Fibroblast of lung (primary cell): ENCODE measurements around the gene DTX3. TPM values are rescaled to one million over a fixed set of nuclear protein-coding genes. Genes with fewer than 3 reads are reported as not detected.

ENCODE experiments used
- DNase-seq, 2 donors: peaks; one replicate each; pipeline versions ENCODE4 v3.0.0 to v3.0.0-alpha.2; 2010; ENCODE audit warnings: low read depth in 2 of 2
- H2AFZ ChIP-seq: 2 replicates; pipeline ENCODE4 v1.5.1; 2012; ENCODE audit warnings: low read length, control low read depth, inconsistent platforms
- H3K27ac ChIP-seq: 2 replicates; pipeline ENCODE4 v1.5.1; 2011; ENCODE audit warnings: low read length, control low read depth; ENCODE audit not compliant: insufficient read depth
- H3K27me3 ChIP-seq: 2 replicates; pipeline ENCODE4 v1.5.1; 2011; ENCODE audit warnings: mild to moderate bottlenecking, low read length; ENCODE audit not compliant: control insufficient read depth, insufficient read depth
- H3K36me3 ChIP-seq: 2 replicates; pipeline ENCODE4 v1.5.1; 2011; ENCODE audit warnings: low read length; ENCODE audit not compliant: control insufficient read depth, insufficient read depth
- H3K4me1 ChIP-seq: 2 replicates; pipeline ENCODE4 v1.5.1; 2011; ENCODE audit warnings: low read length; ENCODE audit not compliant: control insufficient read depth, insufficient read depth; ENCODE audit errors: extremely low read depth
- H3K4me2 ChIP-seq: 2 replicates; pipeline ENCODE4 v1.5.1; 2011; ENCODE audit warnings: low read length, control low read depth; ENCODE audit not compliant: insufficient read depth; ENCODE audit errors: extremely low read depth
- H3K4me3 ChIP-seq, 4 experiments: fragments of 200-600 bp in 1 of 4; sonication (generic) in 1 of 4; replicated peaks in 1 of 4; 2 replicates each; pipeline ENCODE4 v1.5.1; 2011 to 2016; ENCODE audit warnings: low read length in 4 of 4, low read depth in 3 of 4, mild to moderate bottlenecking in 3 of 4, control low read depth in 2 of 4, inconsistent platforms in 1 of 4, mixed read lengths in 1 of 4; ENCODE audit not compliant: insufficient read depth in 1 of 4; ENCODE audit errors: control extremely low read depth in 1 of 4
- H3K79me2 ChIP-seq: 2 replicates; pipeline ENCODE4 v1.5.1; 2012; ENCODE audit warnings: mild to moderate bottlenecking, low read length, inconsistent platforms; ENCODE audit not compliant: control insufficient read depth, insufficient read depth
- H3K9ac ChIP-seq: 2 replicates; pipeline ENCODE4 v1.5.1; 2011; ENCODE audit warnings: mild to moderate bottlenecking, low read length, control low read depth; ENCODE audit not compliant: insufficient read depth
- H3K9me3 ChIP-seq: 2 replicates; pipeline ENCODE4 v1.5.1; 2012; ENCODE audit warnings: low read depth, low read length; ENCODE audit not compliant: control insufficient read depth, insufficient read depth
- H4K20me1 ChIP-seq: 2 replicates; pipeline ENCODE4 v1.5.1; 2011; ENCODE audit warnings: low read length; ENCODE audit not compliant: control insufficient read depth, insufficient read depth; ENCODE audit errors: extremely low read depth
- CTCF ChIP-seq, 2 donors: IDR thresholded peaks in 1 of 2; conservative IDR thresholded peaks in 1 of 2; 1 replicate in 1 of 2; 2 replicates in 1 of 2; pipeline ENCODE4 v1.5.1; 2011 to 2012; ENCODE audit warnings: low read length in 2 of 2, control low read depth in 1 of 2, inconsistent platforms in 1 of 2, low read depth in 1 of 2, mild to moderate bottlenecking in 1 of 2
- EZH2 ChIP-seq: IDR thresholded peaks from 2 replicates; pipeline ENCODE4 v1.5.1; 2012; ENCODE audit warnings: low read length, control low read depth, mild to moderate bottlenecking; ENCODE audit errors: missing control alignments
- polyA plus RNA-seq, 2 donors: library from polyadenylated mRNA; depleted of rRNA in 1 of 2; stranded (reverse) in 1 of 2; unstranded in 1 of 2; fragments of >200 nt; gene quantifications; 2 replicates each; pipeline ENCODE4 v1.2.1, GENCODE V29; 2011 to 2012; ENCODE audit warnings: missing spikeins in 1 of 2
- total RNA-seq: library from RNA; depleted of rRNA; stranded (reverse); fragments of >200 nt; gene quantifications from 2 replicates; pipeline ENCODE4 v1.2.1, GENCODE V29; 2014

DTX3 gene
- total and polyA plus RNA-seq, 2 donors (not counting 1 experiment from before 2014, with no cell fraction given) = 12.1 to 30.4 TPM

GRCh38 chr12:57626921-57627445 is 22.4 kb downstream of the DTX3 start:
- H3K27ac ChIP-seq = no peak overlapping the region
- no peaks in the 10 kb centered on the region for H3K79me2 ChIP-seq
- H3K36me3 ChIP-seq = no peaks in the 10 kb centered on the region
- no peaks in the 10 kb centered on the region for H4K20me1 ChIP-seq
- H3K4me2 ChIP-seq = no peak overlapping the region
- DNase-seq = no peak
- H2AFZ ChIP-seq = no peak overlapping the region
- no peak overlapping the region for H3K4me3 ChIP-seq
- H3K27me3 ChIP-seq = peaks cover 31% of the 10 kb centered on the region
- H3K9me3 ChIP-seq = no peaks in the 10 kb centered on the region
- TF ChIP-seq EZH2 (no peak), CTCF (conservative IDR thresholded peaks at IDR 0.05 in 1 of 2, IDR thresholded peaks at IDR 0.05 in 1 of 2; ENCODE audit: low read depth in 1 of 2, low read length in 2 of 2) (no peak)
- H3K9ac ChIP-seq = no peak overlapping the region
- no peaks in the 10 kb centered on the region for H3K4me1 ChIP-seq

DNA sequence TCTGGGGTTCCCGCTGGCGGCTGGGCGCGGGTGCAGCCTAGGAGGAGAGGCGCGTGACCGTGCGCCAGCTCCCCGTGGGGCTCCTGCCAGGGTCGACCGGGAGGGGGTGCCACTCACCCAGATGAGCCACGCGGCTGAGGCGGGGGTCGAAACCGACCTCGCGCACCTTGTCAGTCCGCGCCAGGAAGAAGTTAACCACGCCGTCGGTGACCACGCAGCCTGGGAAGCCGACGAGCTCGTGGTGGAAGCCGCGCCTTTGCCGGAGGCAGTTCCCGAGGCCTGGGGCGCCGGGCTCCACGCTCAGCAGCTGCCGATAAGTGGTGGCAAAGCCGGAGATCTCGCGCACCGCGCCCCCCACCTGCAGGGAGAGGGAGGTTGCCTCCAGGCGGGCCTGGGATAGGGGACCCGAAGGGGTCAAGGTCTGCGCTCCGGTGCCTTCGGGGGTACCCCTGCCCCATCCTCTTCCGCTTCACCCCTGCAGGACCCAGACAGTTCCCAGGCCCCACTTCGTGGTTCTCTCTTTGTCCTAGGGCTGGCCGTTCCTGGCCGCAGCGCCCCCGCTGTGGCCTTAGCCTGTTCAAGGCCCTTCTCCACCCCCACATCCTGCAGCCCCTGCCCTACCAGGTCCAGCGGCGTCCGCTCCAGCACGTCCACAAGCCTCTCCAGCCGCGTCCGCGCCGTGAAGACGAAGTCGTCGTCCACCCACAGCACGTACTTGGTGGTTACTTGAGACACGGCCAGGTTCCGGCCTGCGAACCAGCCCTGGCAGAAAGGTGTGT is 23.1 kb downstream of the DTX3 start:
- peaks cover 25% of the 10 kb centered on the region for H3K27me3 ChIP-seq

More for the DNA sequence above, 23.1 kb downstream of the DTX3 start:
- Histone ChIP-seq H2AFZ (no peak overlapping the region), H3K79me2 (no peaks in the 10 kb centered on the region), H4K20me1 (no peaks in the 10 kb centered on the region), H3K36me3 (no peaks in the 10 kb centered on the region), H3K27ac (no peak overlapping the region), H3K4me1 (no peaks in the 10 kb centered on the region), H3K4me3 (no peak overlapping the region), H3K9ac (no peak overlapping the region), H3K9me3 (no peaks in the 10 kb centered on the region), H3K4me2 (no peak overlapping the region)
- TF ChIP-seq CTCF (conservative IDR thresholded peaks at IDR 0.05 in 1 of 2, IDR thresholded peaks at IDR 0.05 in 1 of 2; ENCODE audit: low read depth in 1 of 2, low read length in 2 of 2) = no peak
- TF ChIP-seq EZH2 = peak; percentile 15
- DNase-seq = no peak
